A673 (cell line): ENCODE measurements around the gene STK38L.

ENCODE experiments used
- CTCF ChIP-seq: fragments of 300-800, 200-600 bp; sonication (generic); conservative IDR thresholded peaks from 2 replicates; pipeline ENCODE4 v1.5.1; 2017; ENCODE audit warnings: low read depth, mild to moderate bottlenecking, antibody characterized with exemption, low read length, moderate library complexity, mixed read lengths
- EZH2 ChIP-seq: fragments of 200-600 bp; sonication (generic); IDR thresholded peaks from 2 replicates; pipeline ENCODE4 v1.6.1; 2017; ENCODE audit warnings: borderline replicate concordance, low read depth, mild to moderate bottlenecking, mixed read lengths, antibody characterized with exemption, low read length; ENCODE audit not compliant: poor library complexity, severe bottlenecking

GRCh38 chr12:27334721-27335082 is 90.6 kb downstream of the STK38L start:
- no peak for TF ChIP-seq CTCF
- TF ChIP-seq EZH2 = no peak
